Uterus (tissue), 4 donors: Measurements from ENCODE around the gene CBFA2T2. TPM values are rescaled to one million over a fixed set of nuclear protein-coding genes. Genes with fewer than 3 reads are reported as not detected.
"Not testable (repeated sequence)": the region's sequence is repeated elsewhere in the genome, so short reads cannot be mapped to it uniquely, and the experiment has no call there.

ENCODE experiments used
- DNase-seq, 2 donors: peaks; one replicate each; pipeline ENCODE4 v3.0.0-alpha.2; 2019 to 2020
- H3K27ac ChIP-seq, 2 donors: fragments of 200-600 bp; sonication (generic); 1 replicate in 1 of 2; 2 replicates in 1 of 2; pipeline ENCODE4 v1.5.1; 2016 to 2018
- H3K27me3 ChIP-seq, 2 donors: fragments of 200-600 bp; sonication (generic); one replicate each; pipeline ENCODE4 v1.5.1; 2018 to 2019; ENCODE audit warnings: control low read depth in 1 of 2
- H3K36me3 ChIP-seq, 2 donors: fragments of 200-600 bp; sonication (generic); one replicate each; pipeline ENCODE4 v1.5.1; 2019; ENCODE audit warnings: control low read depth in 1 of 2
- H3K4me1 ChIP-seq, 2 donors: fragments of 200-600 bp; sonication (generic); one replicate each; pipeline ENCODE4 v1.5.1; 2018 to 2019; ENCODE audit warnings: control low read depth in 1 of 2
- H3K4me3 ChIP-seq, 2 donors: fragments of 200-600 bp; sonication (generic); 1 replicate in 1 of 2; 2 replicates in 1 of 2; pipeline ENCODE4 v1.5.1; 2018 to 2019; ENCODE audit warnings: mild to moderate bottlenecking in 1 of 2
- H3K9me3 ChIP-seq, 2 donors: fragments of 200-600 bp; sonication (generic); one replicate each; pipeline ENCODE4 v1.5.1; 2019; ENCODE audit warnings: control low read depth in 1 of 2
- CTCF ChIP-seq, 4 experiments: fragments of 200-600 bp in 2 of 4; fragments of 450-650 bp in 2 of 4; sonication (generic) in 2 of 4; IDR thresholded peaks; one replicate each; pipeline ENCODE4 v1.5.1; 2016 to 2019; ENCODE audit warnings: antibody characterized with exemption in 4 of 4, mild to moderate bottlenecking in 2 of 4, moderate library complexity in 1 of 4
- POLR2A ChIP-seq, 2 donors: fragments of 450-650 bp; IDR thresholded peaks; one replicate each; pipeline ENCODE4 v1.6.1; 2016; ENCODE audit warnings: antibody characterized with exemption in 2 of 2, mild to moderate bottlenecking in 1 of 2, moderate library complexity in 1 of 2
- intact Hi-C: fragments of 100-400 bp; cut with DNase I; formaldehyde crosslinking; loops from one replicate; pipeline ENCODE4 v1.15.1; 2023; ENCODE audit warnings: low total_unique reads
- total RNA-seq, 4 donors: library from RNA; depleted of rRNA in 3 of 4; stranded (reverse); fragments of >200 nt in 3 of 4; gene quantifications; one replicate each; pipeline versions ENCODE4 v1.1.0 to v1.2.4, GENCODE V29; 2014 to 2023
- donor health status: DM: yes; HTN: yes; CAD: no.

CBFA2T2 gene
- total RNA-seq, 4 donors from 2014 or later: 13.6 to 32.4 (median 24.3) TPM

- peak; percentile 89 to 95 for TF ChIP-seq POLR2A (IDR thresholded peaks at IDR 0.05)
- no peak for TF ChIP-seq CTCF (IDR thresholded peaks at IDR 0.05)
- Histone ChIP-seq H3K4me3 (peak overlapping the region; percentile 34 to 40), H3K9me3 (no peaks in the 10 kb centered on the region), H3K4me1 (no peaks in the 10 kb centered on the region), H3K27me3 (no peaks in the 10 kb centered on the region), H3K36me3 (no peaks in the 10 kb centered on the region), H3K27ac (peak overlapping the region; percentile 86 to 89)
- peak; percentile 99 to 100 for DNase-seq
- intact Hi-C loops: no loop called here
These were observed 337 bp upstream of the CBFA2T2 start for GRCh38 chr20:33489495-33490022.

- Histone ChIP-seq H3K9me3 (no peaks in the 10 kb centered on the region), H3K27ac (peak overlapping the region; percentile 90 to 93), H3K36me3 (no peaks in the 10 kb centered on the region), H3K27me3 (no peaks in the 10 kb centered on the region), H3K4me3 (peak overlapping the region; percentile 79 to 90), H3K4me1 (no peaks in the 10 kb centered on the region)
- no peak for TF ChIP-seq CTCF (IDR thresholded peaks at IDR 0.05)
- no peak for TF ChIP-seq POLR2A (IDR thresholded peaks at IDR 0.05)
- DNase-seq: no peak
- intact Hi-C loops: no loop called here
These were observed 1.2 kb downstream of the CBFA2T2 start for GRCh38 chr20:33490934-33491656.

GRCh38 chr20:33493076-33493766, 3.3 kb downstream of the CBFA2T2 start:
- DNase-seq: no peak

GRCh38 chr20:33496776-33497175, 6.9 kb downstream of the CBFA2T2 start:
- H3K36me3 ChIP-seq, intact Hi-C loops, H3K27me3 ChIP-seq, H3K4me1 ChIP-seq, H3K27ac ChIP-seq, H3K4me3 ChIP-seq, DNase-seq, H3K9me3 ChIP-seq: not testable (repeated sequence)

More at GRCh38 chr20:33493076-33493766, 3.3 kb downstream of the CBFA2T2 start:
- no peaks in the 10 kb centered on the region for H3K27me3 ChIP-seq
- H3K9me3 ChIP-seq: no peaks in the 10 kb centered on the region
- no peak for TF ChIP-seq POLR2A (IDR thresholded peaks at IDR 0.05)
- TF ChIP-seq CTCF (IDR thresholded peaks at IDR 0.05): no peak
- intact Hi-C loops: no loop called here
- no peak overlapping the region for H3K27ac ChIP-seq
- H3K4me3 ChIP-seq: no peak overlapping the region
- no peaks in the 10 kb centered on the region for H3K36me3 ChIP-seq
- no peaks in the 10 kb centered on the region for H3K4me1 ChIP-seq

- DNase-seq: no peak
- TF ChIP-seq POLR2A (IDR thresholded peaks at IDR 0.05) (no peak), CTCF (IDR thresholded peaks at IDR 0.05) (no peak)
- Histone ChIP-seq H3K27me3 (no peaks in the 10 kb centered on the region), H3K4me3 (no peak overlapping the region), H3K27ac (no peak overlapping the region), H3K4me1 (peaks cover 0 to 4% of the 10 kb centered on the region in 2 donors), H3K9me3 (no peaks in the 10 kb centered on the region), H3K36me3 (no peaks in the 10 kb centered on the region)
- intact Hi-C loops: no loop called here
These were observed 9.5 kb downstream of the CBFA2T2 start for GRCh38 chr20:33499355-33499754.
